Measurements from ENCODE around the gene LARP1.

The LARP1 gene

GRCh38 chr5:154786414-154786813, 31.2 kb downstream of the LARP1 start:
- Histone ChIP-seq H3K4me3 (ENCODE audit: low read depth, low read length) (no peak overlapping the region), H3K27me3 (replicated peaks) (no peaks in the 10 kb centered on the region), H3K27ac (peak overlapping the region; percentile 10), H3K36me3 (replicated peaks) (peaks cover 9% of the 10 kb centered on the region)
- in situ Hi-C loops (cut with HindIII; ENCODE audit: low pct_ligation_motif_present, low sequenced_read_pairs), result no loop called here
- peak; percentile 53 for DNase-seq
- no peak for TF ChIP-seq CTCF (IDR thresholded peaks at IDR 0.05; ENCODE audit: low read depth, low read length, missing control alignments)

- no peak for TF ChIP-seq CTCF (IDR thresholded peaks at IDR 0.05; ENCODE audit: low read depth, low read length, missing control alignments)
- Histone ChIP-seq H3K27me3 (replicated peaks) (no peaks in the 10 kb centered on the region), H3K27ac (no peak overlapping the region), H3K36me3 (replicated peaks) (peaks cover 27% of the 10 kb centered on the region), H3K4me3 (ENCODE audit: low read depth, low read length) (no peak overlapping the region)
- DNase-seq, result no peak
- in situ Hi-C loops (cut with HindIII; ENCODE audit: low pct_ligation_motif_present, low sequenced_read_pairs), result no loop called here
These were observed 33.0 kb downstream of the LARP1 start for GRCh38 chr5:154788212-154788611.

- Histone ChIP-seq H3K4me3 (ENCODE audit: low read depth, low read length) (no peak overlapping the region), H3K36me3 (replicated peaks) (peaks cover 48% of the 10 kb centered on the region), H3K27ac (no peak overlapping the region), H3K27me3 (replicated peaks) (no peaks in the 10 kb centered on the region)
- no peak for TF ChIP-seq CTCF (IDR thresholded peaks at IDR 0.05; ENCODE audit: low read depth, low read length, missing control alignments)
- DNase-seq, result no peak
- in situ Hi-C loops (cut with HindIII; ENCODE audit: low pct_ligation_motif_present, low sequenced_read_pairs), result no loop called here
These were observed 36.4 kb downstream of the LARP1 start for GRCh38 chr5:154791535-154791934.

GRCh38 chr5:154793599-154794524, 38.7 kb downstream of the LARP1 start:
- DNase-seq, result peak; percentile 44
- peaks cover 62% of the 10 kb centered on the region for H3K36me3 ChIP-seq (replicated peaks)
- in situ Hi-C loops (cut with HindIII; ENCODE audit: low pct_ligation_motif_present, low sequenced_read_pairs), result no loop called here
- H3K4me3 ChIP-seq (ENCODE audit: low read depth, low read length), result no peak overlapping the region
- TF ChIP-seq CTCF (IDR thresholded peaks at IDR 0.05; ENCODE audit: low read depth, low read length, missing control alignments), result no peak
- no peaks in the 10 kb centered on the region for H3K27me3 ChIP-seq (replicated peaks)
- H3K27ac ChIP-seq, result peak overlapping the region; percentile 75

- Histone ChIP-seq H3K27me3 (replicated peaks) (no peaks in the 10 kb centered on the region), H3K36me3 (replicated peaks) (peaks cover 68% of the 10 kb centered on the region), H3K27ac (peak overlapping the region; percentile 75), H3K4me3 (ENCODE audit: low read depth, low read length) (no peak overlapping the region)
- TF ChIP-seq CTCF (IDR thresholded peaks at IDR 0.05; ENCODE audit: low read depth, low read length, missing control alignments), result no peak
- DNase-seq, result peak; percentile 68
- in situ Hi-C loops (cut with HindIII; ENCODE audit: low pct_ligation_motif_present, low sequenced_read_pairs), result no loop called here
These were observed 39.5 kb downstream of the LARP1 start for GRCh38 chr5:154794525-154795234.
